Uterus (tissue), 2 donors: ENCODE data around the gene ANKS4B.

ENCODE experiments used
- CTCF ChIP-seq, 4 experiments: fragments of 200-600 bp in 2 of 4; fragments of 450-650 bp in 2 of 4; sonication (generic) in 2 of 4; IDR thresholded peaks; one replicate each; pipeline ENCODE4 v1.5.1; 2016 to 2019; ENCODE audit warnings: antibody characterized with exemption in 4 of 4, mild to moderate bottlenecking in 2 of 4, moderate library complexity in 1 of 4
- POLR2A ChIP-seq, 2 donors: fragments of 450-650 bp; IDR thresholded peaks; one replicate each; pipeline ENCODE4 v1.6.1; 2016; ENCODE audit warnings: antibody characterized with exemption in 2 of 2, mild to moderate bottlenecking in 1 of 2, moderate library complexity in 1 of 2

DNA sequence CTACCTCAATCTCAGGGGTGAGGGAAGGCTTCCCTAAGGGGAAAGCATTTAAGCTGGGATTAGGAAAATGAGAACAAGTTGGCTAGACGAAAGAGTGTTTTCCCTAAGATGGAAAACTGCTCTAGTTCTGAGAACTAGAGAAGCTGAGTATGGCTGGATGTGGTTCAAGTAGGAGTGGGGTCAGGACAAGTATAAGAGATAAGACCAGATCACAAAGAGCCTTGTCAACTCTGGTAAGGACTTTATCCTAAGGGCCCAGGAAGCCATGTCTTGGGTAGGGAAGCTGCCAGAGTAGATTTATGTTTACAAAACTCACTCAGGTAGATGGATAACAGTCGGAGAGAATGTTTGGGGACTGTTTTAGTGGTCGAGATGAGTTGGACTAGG, 1.7 kb downstream of the ANKS4B start:
- no peak for TF ChIP-seq CTCF (IDR thresholded peaks at IDR 0.05)
- TF ChIP-seq POLR2A (IDR thresholded peaks at IDR 0.05), result no peak
